Measurements from ENCODE around the gene HAUS3.

- TF ChIP-seq CTCF (IDR thresholded peaks at IDR 0.05) (no peak), POLR2AphosphoS5 (IDR thresholded peaks at IDR 0.05) (no peak), POLR2A (IDR thresholded peaks at IDR 0.05) (no peak)
Observed at GRCh38 chr4:2183394-2183793, 58.5 kb downstream of the HAUS3 start.
